Suprapubic skin (tissue), 4 donors: ENCODE measurements around the gene GFPT1.

Source experiments
- CTCF ChIP-seq, 2 donors: fragments of 200-600 bp in 1 of 2; fragments of 450-650 bp in 1 of 2; sonication (generic) in 1 of 2; IDR thresholded peaks; one replicate each; pipeline ENCODE4 v1.5.1; 2016 to 2019; ENCODE audit warnings: antibody characterized with exemption in 2 of 2, mild to moderate bottlenecking in 1 of 2, moderate library complexity in 1 of 2
- EP300 ChIP-seq: sonication (generic); formaldehyde crosslinking; IDR thresholded peaks from one replicate; pipeline ENCODE4 v1.6.1; 2017; ENCODE audit warnings: antibody characterized with exemption
- POLR2AphosphoS5 ChIP-seq, 3 donors: sonication (generic); formaldehyde crosslinking; IDR thresholded peaks; one replicate each; pipeline ENCODE4 v1.6.1; 2017; ENCODE audit warnings: antibody characterized with exemption in 3 of 3

- no peak for TF ChIP-seq POLR2AphosphoS5 (IDR thresholded peaks at IDR 0.05)
- TF ChIP-seq EP300: no peak
- TF ChIP-seq CTCF (IDR thresholded peaks at IDR 0.05): no peak
Observed at GRCh38 chr2:69310111-69311023, 76.7 kb downstream of the GFPT1 start.
